OCI-LY7 (cell line): ENCODE measurements around the gene SLAMF1. TPM values are rescaled to one million over a fixed set of nuclear protein-coding genes. Genes with fewer than 3 reads are reported as not detected.

ENCODE experiments used
- BruUV-seq: library from RNA; stranded (reverse); fragments of 400-500 nt; replicated peaks from 2 replicates; lab custom pipeline; 2021; lab: Mats Ljungman, UMichigan
- CTCF ChIA-PET: fragments of 300-600 bp; sonication (Branson Sonifier 250); formaldehyde crosslinking; loops from one replicate; lab custom pipeline; 2022; ENCODE audit warnings: antibody characterized with exemption; ENCODE audit not compliant: unreplicated experiment; lab: Charles Lee
- POLR2A ChIA-PET: fragments of 300-600 bp; sonication (Branson Sonifier 250); formaldehyde crosslinking; loops from one replicate; lab custom pipeline; 2022; ENCODE audit warnings: antibody characterized with exemption; lab: Charles Lee
- DNase-seq: peaks from one replicate; pipeline ENCODE4 v3.0.0-alpha.2; 2015; ENCODE audit warnings: low spot score
- H2AFZ ChIP-seq: fragments of 200-600 bp; sonication (generic), shearing (Covaris generic); 2 replicates; pipeline ENCODE4 v1.6.1; 2014; ENCODE audit warnings: mild to moderate bottlenecking, antibody characterized with exemption, low read length, moderate library complexity
- H3K27ac ChIP-seq: fragments of 200-600 bp; sonication (generic); 2 replicates; pipeline ENCODE4 v1.5.1; 2014; ENCODE audit warnings: mixed run types, low read depth, mild to moderate bottlenecking, moderate library complexity, low read length, inconsistent platforms; ENCODE audit not compliant: poor library complexity, severe bottlenecking
- H3K36me3 ChIP-seq: fragments of 200-600 bp; sonication (generic); 2 replicates; pipeline ENCODE4 v1.6.1; 2014; ENCODE audit warnings: mild to moderate bottlenecking, antibody characterized with exemption, low read length, moderate library complexity, mixed read lengths; ENCODE audit not compliant: insufficient read depth
- H3K4me1 ChIP-seq: fragments of 200-600 bp; sonication (generic); 2 replicates; pipeline ENCODE4 v1.5.1; 2014; ENCODE audit warnings: mild to moderate bottlenecking, low read length; ENCODE audit not compliant: insufficient read depth, poor library complexity, severe bottlenecking
- H3K4me2 ChIP-seq: fragments of 200-600 bp; sonication (generic); 2 replicates; pipeline ENCODE4 v1.6.1; 2014; ENCODE audit warnings: mild to moderate bottlenecking, low read length
- H3K4me3 ChIP-seq: fragments of 200-600 bp; sonication (generic); 2 replicates; pipeline ENCODE4 v1.5.1; 2014; ENCODE audit warnings: mild to moderate bottlenecking, low read depth, low read length; ENCODE audit not compliant: poor library complexity, severe bottlenecking
- H3K79me2 ChIP-seq: fragments of 200-600 bp; sonication (generic); 2 replicates; pipeline ENCODE4 v1.6.1; 2016; ENCODE audit warnings: low read depth, mild to moderate bottlenecking, low read length, moderate library complexity, mixed read lengths; ENCODE audit not compliant: insufficient read depth
- H3K9me2 ChIP-seq: fragments of 200-600 bp; sonication (generic); 2 replicates; pipeline ENCODE4 v1.6.1; 2016; ENCODE audit warnings: mild to moderate bottlenecking, low read length, mixed read lengths; ENCODE audit not compliant: insufficient read depth
- H3K9me3 ChIP-seq: fragments of 200-600 bp; sonication (generic); 2 replicates; pipeline ENCODE4 v1.6.1; 2014; ENCODE audit warnings: mild to moderate bottlenecking, mixed run types, low read length, mixed read lengths
- H4K20me1 ChIP-seq: fragments of 200-600 bp; sonication (generic); 2 replicates; pipeline ENCODE4 v1.6.1; 2014; ENCODE audit warnings: mild to moderate bottlenecking, antibody characterized with exemption, low read length, moderate library complexity, mixed read lengths; ENCODE audit not compliant: insufficient read depth
- CTCF ChIP-seq: fragments of 200-600 bp; sonication (generic); conservative IDR thresholded peaks from 2 replicates; pipeline ENCODE4 v1.5.1; 2014; ENCODE audit warnings: mild to moderate bottlenecking, antibody characterized with exemption, low read length, moderate library complexity, mixed read lengths
- EZH2phosphoT487 ChIP-seq: fragments of 200-600 bp; sonication (generic); IDR thresholded peaks from 2 replicates; pipeline ENCODE4 v1.6.1; 2018; ENCODE audit warnings: low read depth, borderline replicate concordance, mild to moderate bottlenecking, mixed run types, antibody characterized with exemption, low read length, moderate library complexity, mixed read lengths
- intact Hi-C: fragments of 100-400 bp; cut with micrococcal nuclease; formaldehyde crosslinking; loops from one replicate; pipeline ENCODE4 v1.10.0; 2022; ENCODE audit not compliant: unreplicated experiment
- total RNA-seq, 2 experiments: library from RNA; depleted of rRNA in 1 of 2; stranded (reverse); fragments of >200 nt in 1 of 2; shearing (Covaris generic) in 1 of 2; gene quantifications; 2 replicates each; pipeline ENCODE4 v1.2.3, GENCODE V29; 2014 to 2022

SLAMF1 gene
- total RNA-seq, 2 experiments from 2014 or later: 0.32 to 0.72 TPM

DNA sequence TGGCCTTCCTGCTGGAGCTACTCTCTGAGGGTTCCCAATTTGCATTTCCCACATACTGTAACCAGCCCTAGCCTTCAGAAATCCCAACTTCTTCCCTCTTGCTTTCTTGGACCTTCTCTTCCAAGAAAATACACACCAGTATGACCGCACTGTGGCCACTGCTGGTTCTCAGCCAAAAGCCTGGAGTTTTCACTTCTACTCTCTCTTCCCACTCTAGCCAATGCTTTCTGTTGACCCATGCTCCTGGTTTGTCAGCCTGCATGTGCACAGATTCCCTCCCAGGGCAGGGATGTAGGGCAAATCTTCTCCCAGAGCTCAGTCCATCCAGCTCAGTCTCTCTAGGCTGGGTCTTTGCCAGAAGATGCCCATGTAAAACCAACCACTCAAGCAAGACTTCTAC, 664 bp downstream of the SLAMF1 start:
- intact Hi-C loops: no loop called here
- CTCF ChIA-PET: interaction anchor here (2.2 kb wide), 1 partner anchor 26 kb away, joined by 4 read pairs; no protein-coding TSS in a partner anchor
- Histone ChIP-seq H3K36me3 (peaks cover 4% of the 10 kb centered on the region; the same call in 1 of the 2 replicates), H4K20me1 (no peaks in the 10 kb centered on the region), H3K27ac (no peak overlapping the region), H3K79me2 (no peaks in the 10 kb centered on the region), H3K9me3 (peaks cover 4% of the 10 kb centered on the region; the same call in 1 of the 2 replicates), H3K4me1 (peaks cover 40% of the 10 kb centered on the region), H3K9me2 (no peaks in the 10 kb centered on the region), H3K4me2 (peak overlapping the region; percentile 42), H3K4me3 (no peak overlapping the region), H2AFZ (no peak overlapping the region; the same call in 1 of the 2 replicates)
- TF ChIP-seq EZH2phosphoT487: no peak
- no peak for TF ChIP-seq CTCF
- POLR2A ChIA-PET: interaction anchor here (0.8 to 1.9 kb wide), 5 partner anchors 14 to 29 kb away, joined by 3 to 5 read pairs (median 3); no protein-coding TSS in a partner anchor
- no peak for DNase-seq
- BruUV-seq: no TSS peak

GRCh38 chr1:160645386-160646130, 1.3 kb downstream of the SLAMF1 start:
- Histone ChIP-seq H3K4me1 (peaks cover 38% of the 10 kb centered on the region), H4K20me1 (no peaks in the 10 kb centered on the region), H3K36me3 (peaks cover 4% of the 10 kb centered on the region; the same call in 1 of the 2 replicates), H3K9me2 (no peaks in the 10 kb centered on the region), H3K4me3 (no peak overlapping the region), H3K4me2 (no peak overlapping the region), H3K27ac (no peak overlapping the region), H3K79me2 (no peaks in the 10 kb centered on the region), H2AFZ (no peak overlapping the region), H3K9me3 (peaks cover 4% of the 10 kb centered on the region; the same call in 1 of the 2 replicates)
- no peak for DNase-seq
- intact Hi-C loops: no loop called here
- BruUV-seq: no TSS peak
- ChIA-PET CTCF (interaction anchor here (2.2 kb wide), 1 partner anchor 27 kb away, joined by 4 read pairs; no protein-coding TSS in a partner anchor), POLR2A (interaction anchor here (0.7 to 1.9 kb wide), 6 partner anchors 13 to 1960 kb away, joined by 3 to 5 read pairs (median 3); no protein-coding TSS in a partner anchor)
- no peak for TF ChIP-seq CTCF
- TF ChIP-seq EZH2phosphoT487: no peak
